RWPE1 (cell line): ENCODE measurements around the gene HAPLN1.

ENCODE experiments used
- CTCF ChIA-PET: fragments of 350-600 bp; sonication (Branson Sonifier 250); formaldehyde crosslinking; extraction: SDS; loops from one replicate; lab custom pipeline; 2021; lab: Yijun Ruan, JAX
- POLR2A ChIA-PET: fragments of 400-600 bp; formaldehyde crosslinking; extraction: SDS; loops from one replicate; lab custom pipeline; 2020; ENCODE audit warnings: antibody characterized with exemption; ENCODE audit not compliant: low non-redundant PET; lab: Yijun Ruan, JAX
- DNase-seq: peaks from one replicate; pipeline ENCODE4 v3.0.0; 2012; ENCODE audit warnings: low spot score
- H3K27ac ChIP-seq: fragments of 450-650 bp; 2 replicates; pipeline ENCODE4 v1.5.1; 2017
- CTCF ChIP-seq: fragments of 450-650 bp; conservative IDR thresholded peaks from 2 replicates; pipeline ENCODE4 v1.5.1; 2017; ENCODE audit warnings: low read depth, mild to moderate bottlenecking

Gene HAPLN1

DNA sequence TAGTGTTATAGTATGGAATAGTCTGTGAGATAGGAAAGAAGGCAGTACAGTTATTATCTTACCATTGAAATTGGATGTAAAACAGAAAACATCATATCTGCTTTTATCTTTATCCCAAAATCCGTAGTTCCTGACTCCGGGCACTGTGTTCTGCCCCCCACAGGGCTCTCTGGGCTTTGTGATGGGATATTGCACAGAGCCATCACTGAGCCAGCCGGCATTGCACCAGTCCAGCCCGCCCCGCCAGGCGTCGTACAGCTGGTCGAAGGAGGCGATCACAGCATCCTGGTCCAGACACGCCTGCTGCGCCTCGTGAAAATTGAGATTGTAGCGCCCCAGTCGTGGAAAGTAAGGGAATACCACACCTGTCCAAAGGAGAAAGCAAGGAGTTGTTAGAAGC is 76.4 kb downstream of the HAPLN1 start:
- CTCF ChIA-PET: no interaction called here
- TF ChIP-seq CTCF: no peak
- no peak overlapping the region for H3K27ac ChIP-seq
- POLR2A ChIA-PET: no interaction called here
- DNase-seq: no peak

GRCh38 chr5:83641946-83642345 is 78.7 kb downstream of the HAPLN1 start:
- ChIA-PET CTCF (interaction anchor here (0.6 kb wide), 2 partner anchors 119 to 711 kb away, joined by 3 to 6 read pairs; no protein-coding TSS in a partner anchor), POLR2A (no interaction called here)
- no peak for DNase-seq
- no peak overlapping the region for H3K27ac ChIP-seq
- no peak for TF ChIP-seq CTCF

DNA sequence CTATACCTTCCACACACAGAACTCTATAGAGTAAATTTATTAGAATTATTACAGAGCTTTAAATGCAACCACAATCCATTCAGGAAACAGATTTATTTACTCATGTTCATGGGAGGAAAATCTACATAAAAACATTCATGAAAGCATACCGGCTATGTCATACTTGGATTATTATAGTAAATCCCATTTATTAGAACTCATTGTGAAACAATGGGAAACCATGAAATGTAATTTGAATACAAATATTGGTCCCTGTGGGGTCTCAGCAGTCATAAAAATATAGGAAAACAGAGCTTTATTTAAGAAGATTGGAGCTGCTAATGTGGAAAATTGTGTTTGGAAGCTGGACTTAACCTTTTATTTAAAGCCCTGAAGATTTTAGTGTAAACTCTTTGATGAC is 80.7 kb downstream of the HAPLN1 start:
- POLR2A ChIA-PET: no interaction called here
- CTCF ChIA-PET: interaction anchor here (0.6 to 0.9 kb wide), 2 partner anchors 38 to 1356 kb away, joined by 3 to 4 read pairs; no protein-coding TSS in a partner anchor
- TF ChIP-seq CTCF: no peak
- H3K27ac ChIP-seq: no peak overlapping the region
- no peak for DNase-seq

DNA sequence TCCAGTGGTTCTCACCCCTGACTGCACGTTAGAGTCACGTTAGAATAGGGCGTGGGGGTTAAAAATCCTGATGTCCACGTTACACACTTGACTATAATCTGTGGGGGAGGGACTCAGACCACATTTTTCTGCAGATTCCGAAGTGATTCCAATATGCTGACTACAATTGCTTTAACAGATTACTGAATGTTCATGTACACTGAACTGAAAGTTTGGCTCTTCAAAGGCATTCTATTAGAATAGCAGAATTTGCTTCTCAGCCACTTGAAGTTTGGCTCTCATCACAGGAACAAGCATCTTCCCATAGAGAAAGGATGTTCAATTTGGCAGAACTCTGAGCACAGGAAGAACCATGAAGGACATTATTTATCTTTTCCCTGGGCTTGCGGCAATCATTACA is 84.5 kb downstream of the HAPLN1 start:
- DNase-seq: no peak
- TF ChIP-seq CTCF: no peak
- CTCF ChIA-PET: no interaction called here
- POLR2A ChIA-PET: no interaction called here
- no peak overlapping the region for H3K27ac ChIP-seq

DNA sequence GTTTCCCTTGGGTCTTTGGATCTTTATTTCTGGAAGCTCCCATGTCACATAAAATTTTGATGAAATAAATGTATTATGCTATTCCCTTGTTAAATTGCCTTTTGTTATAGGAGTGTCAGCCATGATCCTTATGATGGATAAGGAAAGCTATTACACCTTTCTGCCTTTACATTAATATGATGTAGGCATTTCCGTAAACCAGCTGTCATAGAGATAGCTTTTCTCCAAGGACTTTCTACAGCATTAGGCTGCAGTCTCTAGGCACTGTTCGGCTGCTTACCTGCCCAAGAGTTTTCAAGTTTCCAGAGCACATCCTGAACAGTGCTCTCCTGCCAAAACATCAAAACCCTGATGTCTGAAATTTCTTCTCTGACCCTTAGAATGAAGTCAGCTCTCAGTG is 87.4 kb downstream of the HAPLN1 start:
- DNase-seq: no peak
- TF ChIP-seq CTCF: no peak
- POLR2A ChIA-PET: no interaction called here
- CTCF ChIA-PET: interaction anchor here (0.6 to 0.7 kb wide), 3 partner anchors 58 to 329 kb away, joined by 3 read pairs; no protein-coding TSS in a partner anchor
- no peak overlapping the region for H3K27ac ChIP-seq

DNA sequence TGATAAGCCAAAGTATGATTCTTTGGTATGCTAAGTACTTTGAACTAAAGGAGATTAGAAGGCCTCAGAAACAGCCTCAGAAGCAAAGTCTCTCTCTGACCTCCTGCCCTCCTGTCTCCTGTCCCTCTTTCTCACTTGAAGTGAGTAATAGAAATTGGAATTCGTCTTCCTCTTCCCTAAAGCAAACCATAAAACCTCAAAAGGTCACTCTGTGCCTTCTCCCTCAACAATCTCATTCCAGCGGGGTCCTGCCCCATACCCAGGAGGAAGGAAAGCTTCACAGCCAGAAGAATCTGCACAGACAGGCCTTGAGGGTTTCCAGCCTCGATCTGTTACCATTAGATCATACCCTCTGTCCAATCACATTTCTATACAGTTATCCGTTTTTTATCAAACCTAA is 87.8 kb downstream of the HAPLN1 start:
- H3K27ac ChIP-seq: no peak overlapping the region
- DNase-seq: peak; percentile 53
- CTCF ChIA-PET: interaction anchor here (0.6 to 0.7 kb wide), 3 partner anchors 59 to 329 kb away, joined by 3 read pairs; no protein-coding TSS in a partner anchor
- POLR2A ChIA-PET: no interaction called here
- TF ChIP-seq CTCF: no peak
